Stomach (tissue), 4 donors: ENCODE data around the gene METTL21C.

ENCODE experiments used
- EP300 ChIP-seq: sonication (generic); formaldehyde crosslinking; IDR thresholded peaks from one replicate; pipeline ENCODE4 v1.6.1; 2017; ENCODE audit warnings: antibody characterized with exemption
- POLR2A ChIP-seq, 4 donors: fragments of 450-650 bp; IDR thresholded peaks; one replicate each; pipeline ENCODE4 v1.6.1; 2016; ENCODE audit warnings: antibody characterized with exemption in 4 of 4, control low read depth in 2 of 4, mild to moderate bottlenecking in 1 of 4, moderate library complexity in 1 of 4
- POLR2AphosphoS5 ChIP-seq, 3 donors: sonication (generic); formaldehyde crosslinking; IDR thresholded peaks; one replicate each; pipeline ENCODE4 v1.6.1; 2016; ENCODE audit warnings: antibody characterized with exemption in 3 of 3
- TF ChIP-seq, protein P1 (sequence below), 7 experiments: fragments of 450-650 bp in 4 of 7; fragments of 200-600 bp in 3 of 7; sonication (generic) in 3 of 7; IDR thresholded peaks; one replicate each; pipeline ENCODE4 v1.5.1; 2016 to 2019; ENCODE audit warnings: antibody characterized with exemption in 7 of 7, control low read depth in 2 of 7, mild to moderate bottlenecking in 1 of 7

DNA sequence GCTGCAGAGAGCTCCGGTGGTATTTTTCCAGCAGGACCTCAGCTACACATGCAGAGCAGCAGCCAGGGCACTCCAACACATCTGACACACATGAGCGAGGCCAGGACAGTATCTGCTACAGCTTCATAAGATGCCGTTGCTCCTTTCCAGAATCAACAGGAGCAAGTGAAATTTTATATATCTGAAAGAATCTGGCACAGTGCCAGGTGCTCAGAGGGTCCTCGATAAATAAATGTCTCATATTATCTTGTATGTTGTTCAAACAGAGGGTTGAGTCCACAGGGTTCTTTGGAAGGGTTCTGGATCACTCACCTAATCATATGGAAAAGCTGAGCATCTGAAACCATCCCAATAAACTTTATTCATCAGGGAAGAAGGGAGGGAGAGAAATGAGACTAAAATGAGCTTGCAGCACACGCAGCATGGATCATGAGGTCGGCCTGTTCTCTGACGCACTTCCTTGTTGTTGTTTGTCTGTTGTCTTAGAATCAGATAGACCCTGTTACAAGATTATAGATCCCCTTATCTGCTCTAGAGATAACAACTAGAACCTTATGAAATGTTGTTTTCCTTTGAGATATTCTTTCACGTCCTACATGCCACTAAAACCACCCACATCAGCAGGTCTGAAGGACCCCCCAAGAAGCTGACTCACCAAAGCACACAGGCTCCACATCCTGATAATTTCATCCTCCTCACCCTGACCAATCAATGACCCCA, 3.2 kb upstream of the METTL21C start:
- TF ChIP-seq, protein P1, sequence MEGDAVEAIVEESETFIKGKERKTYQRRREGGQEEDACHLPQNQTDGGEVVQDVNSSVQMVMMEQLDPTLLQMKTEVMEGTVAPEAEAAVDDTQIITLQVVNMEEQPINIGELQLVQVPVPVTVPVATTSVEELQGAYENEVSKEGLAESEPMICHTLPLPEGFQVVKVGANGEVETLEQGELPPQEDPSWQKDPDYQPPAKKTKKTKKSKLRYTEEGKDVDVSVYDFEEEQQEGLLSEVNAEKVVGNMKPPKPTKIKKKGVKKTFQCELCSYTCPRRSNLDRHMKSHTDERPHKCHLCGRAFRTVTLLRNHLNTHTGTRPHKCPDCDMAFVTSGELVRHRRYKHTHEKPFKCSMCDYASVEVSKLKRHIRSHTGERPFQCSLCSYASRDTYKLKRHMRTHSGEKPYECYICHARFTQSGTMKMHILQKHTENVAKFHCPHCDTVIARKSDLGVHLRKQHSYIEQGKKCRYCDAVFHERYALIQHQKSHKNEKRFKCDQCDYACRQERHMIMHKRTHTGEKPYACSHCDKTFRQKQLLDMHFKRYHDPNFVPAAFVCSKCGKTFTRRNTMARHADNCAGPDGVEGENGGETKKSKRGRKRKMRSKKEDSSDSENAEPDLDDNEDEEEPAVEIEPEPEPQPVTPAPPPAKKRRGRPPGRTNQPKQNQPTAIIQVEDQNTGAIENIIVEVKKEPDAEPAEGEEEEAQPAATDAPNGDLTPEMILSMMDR (IDR thresholded peaks at IDR 0.05): no peak
- TF ChIP-seq POLR2AphosphoS5 (IDR thresholded peaks at IDR 0.05) (no peak), POLR2A (IDR thresholded peaks at IDR 0.05) (no peak), EP300 (no peak)
